GM23338 (cell line): ENCODE data around the gene OR5H14. TPM values are rescaled to one million over a fixed set of nuclear protein-coding genes. Genes with fewer than 3 reads are reported as not detected.

Experiments
- ATAC-seq: fragments of 200-7000 bp; cut with Tn5 transposase; 3 replicates; pipeline ENCODE4 v1.9.1; 2020
- DNase-seq: peaks from one replicate; pipeline ENCODE4 v3.0.0-alpha.2; 2015; ENCODE audit warnings: low spot score
- H2AFZ ChIP-seq: fragments of 200-600 bp; sonication (generic); 2 replicates; pipeline ENCODE4 v1.8.0; 2016; ENCODE audit warnings: antibody characterized with exemption, mild to moderate bottlenecking, moderate library complexity
- H3F3A ChIP-seq: fragments of 200-600 bp; sonication (generic); replicated peaks from 2 replicates; pipeline ENCODE4 v1.8.0; 2017; ENCODE audit warnings: antibody characterized with exemption, mixed run types, low read depth
- H3K27ac ChIP-seq: fragments of 200-600 bp; sonication (generic); 2 replicates; pipeline ENCODE4 v1.6.1; 2016; ENCODE audit warnings: low read depth
- H3K27me3 ChIP-seq: fragments of 200-600 bp; sonication (generic); 2 replicates; pipeline ENCODE4 v1.8.0; 2016; ENCODE audit warnings: mild to moderate bottlenecking, mixed run types, moderate library complexity; ENCODE audit not compliant: insufficient read depth
- H3K36me3 ChIP-seq: fragments of 200-600 bp; sonication (generic); 2 replicates; pipeline ENCODE4 v1.8.0; 2016; ENCODE audit warnings: mild to moderate bottlenecking; ENCODE audit not compliant: insufficient read depth
- H3K4me1 ChIP-seq: fragments of 200-600 bp; sonication (generic); 2 replicates; pipeline ENCODE4 v1.8.0; 2016; ENCODE audit warnings: mild to moderate bottlenecking, moderate library complexity; ENCODE audit not compliant: insufficient read depth
- H3K4me2 ChIP-seq: fragments of 200-600 bp; sonication (generic); 2 replicates; pipeline ENCODE4 v1.7.1; 2017; ENCODE audit warnings: mixed run types
- H3K4me3 ChIP-seq: fragments of 200-600 bp; sonication (generic); 2 replicates; pipeline ENCODE4 v1.6.1; 2016; ENCODE audit warnings: mixed run types
- H3K79me2 ChIP-seq: fragments of 200-600 bp; sonication (generic); replicated peaks from 2 replicates; pipeline ENCODE4 v1.8.0; 2017; ENCODE audit warnings: mild to moderate bottlenecking; ENCODE audit not compliant: insufficient read depth
- H3K9me2 ChIP-seq: fragments of 200-600 bp; sonication (generic); 2 replicates; pipeline ENCODE4 v1.8.0; 2017; ENCODE audit not compliant: insufficient read depth
- H4K20me1 ChIP-seq: fragments of 200-600 bp; sonication (generic); replicated peaks from 2 replicates; pipeline ENCODE4 v1.8.0; 2017; ENCODE audit warnings: mild to moderate bottlenecking; ENCODE audit not compliant: insufficient read depth
- H3K27ac Mint-ChIP-seq: 2 replicates; pipeline ENCODE4 v1.8.0; 2020; ENCODE audit warnings: inconsistent platforms, mild to moderate bottlenecking, moderate library complexity, mixed read lengths
- H3K27me3 Mint-ChIP-seq: 3 replicates; pipeline ENCODE4 v1.8.0; 2022; ENCODE audit warnings: low read depth, mild to moderate bottlenecking, moderate library complexity, mixed read lengths, inconsistent platforms; ENCODE audit not compliant: insufficient read depth, poor library complexity
- H3K36me3 Mint-ChIP-seq: 3 replicates; pipeline ENCODE4 v1.8.0; 2021; ENCODE audit warnings: low read depth, mild to moderate bottlenecking, inconsistent platforms, moderate library complexity, mixed read lengths
- H3K4me1 Mint-ChIP-seq: 3 replicates; pipeline ENCODE4 v1.8.0; 2020; ENCODE audit warnings: mild to moderate bottlenecking, inconsistent platforms, mixed read lengths
- H3K4me3 Mint-ChIP-seq: 3 replicates; pipeline ENCODE4 v1.8.0; 2021; ENCODE audit warnings: moderate library complexity, mild to moderate bottlenecking, inconsistent platforms, mixed read lengths
- H3K9me3 Mint-ChIP-seq: 3 replicates; pipeline ENCODE4 v1.8.0; 2020; ENCODE audit warnings: moderate library complexity, mild to moderate bottlenecking, inconsistent platforms, mixed read lengths
- CREB1 ChIP-seq: fragments of 250-450 bp; sonication (Bioruptor Pico); IDR thresholded peaks from 2 replicates; pipeline ENCODE4 v1.5.0; 2020; ENCODE audit warnings: low read depth, mild to moderate bottlenecking, moderate library complexity
- EZH2phosphoT487 ChIP-seq: fragments of 200-600 bp; sonication (generic); IDR thresholded peaks from one replicate; pipeline ENCODE4 v1.8.1; 2018; ENCODE audit warnings: antibody characterized with exemption; ENCODE audit not compliant: unreplicated experiment
- JUNB ChIP-seq: IDR thresholded peaks from one replicate; pipeline ENCODE4 v1.6.1; 2016; ENCODE audit warnings: antibody characterized with exemption; ENCODE audit not compliant: unreplicated experiment
- POLR2AphosphoS5 ChIP-seq: IDR thresholded peaks from 2 replicates; pipeline ENCODE4 v1.6.1; 2016; ENCODE audit warnings: antibody characterized with exemption, low read depth
- STAT1 ChIP-seq: IDR thresholded peaks from one replicate; pipeline ENCODE4 v1.6.1; 2016; ENCODE audit warnings: antibody characterized with exemption; ENCODE audit not compliant: unreplicated experiment
- ZNF114 ChIP-seq: fragments of 250-450 bp; sonication (Bioruptor Pico); IDR thresholded peaks from 2 replicates; pipeline ENCODE4 v1.5.0; 2020; ENCODE audit warnings: mild to moderate bottlenecking, moderate library complexity
- ZNF331 ChIP-seq: fragments of 250-450 bp; sonication (Bioruptor Pico); IDR thresholded peaks from 2 replicates; pipeline ENCODE4 v1.5.0; 2020; ENCODE audit warnings: low read depth, mild to moderate bottlenecking, moderate library complexity
- polyA plus RNA-seq: library from polyadenylated mRNA; unstranded; fragments of >200 nt; fragmentation: Nextera tagmentation; extraction: Ambion mirVana; gene quantifications from 2 replicates; pipeline ENCODE4 v1.2.1, GENCODE V29; 2016
- total RNA-seq: library from RNA; depleted of rRNA; stranded (reverse); fragments of >200 nt; shearing (Covaris generic); gene quantifications from 2 replicates; pipeline ENCODE4 v1.2.3, GENCODE V29; 2014
- TF ChIP-seq, protein P1 (sequence below): fragments of 250-450 bp; sonication (Bioruptor Pico); IDR thresholded peaks from 2 replicates; pipeline ENCODE4 v1.5.0; 2020; ENCODE audit warnings: mild to moderate bottlenecking, moderate library complexity
- TF ChIP-seq, protein P2 (sequence below): IDR thresholded peaks from 2 replicates; pipeline ENCODE4 v1.6.1; 2016; ENCODE audit warnings: antibody characterized with exemption
- TF ChIP-seq, protein P3 (sequence below), 2 experiments: fragments of 200-600 bp in 1 of 2; sonication (generic) in 1 of 2; conservative IDR thresholded peaks; 2 replicates each; pipeline versions ENCODE4 v1.5.1 to v1.6.1; 2016 to 2017; ENCODE audit warnings: antibody characterized with exemption in 2 of 2, low read depth in 2 of 2, mild to moderate bottlenecking in 2 of 2, moderate library complexity in 1 of 2

The OR5H14 gene
- total and polyA plus RNA-seq, 2 experiments from 2014 or later, result 0.05 TPM; not detected in 1

DNA sequence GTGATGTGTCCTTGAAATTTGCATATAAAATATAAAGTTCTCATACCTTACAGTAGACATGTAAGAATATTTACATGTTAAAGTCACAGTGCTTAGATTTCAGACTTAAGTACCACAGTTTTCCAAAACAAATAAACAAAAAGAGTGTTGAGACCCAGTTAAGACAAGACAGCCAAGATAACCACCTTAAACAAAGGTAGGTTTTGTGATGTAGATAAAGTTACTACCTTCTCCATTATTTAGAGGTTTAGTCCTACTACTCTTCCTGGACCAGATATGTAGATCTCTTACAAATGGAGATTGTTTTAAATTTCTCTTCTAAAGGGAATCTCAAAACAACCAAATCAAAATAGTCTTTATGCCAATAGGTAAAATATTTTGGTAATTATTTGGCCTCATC is 34.9 kb downstream of the OR5H14 start (continued):
- TF ChIP-seq, protein P1, sequence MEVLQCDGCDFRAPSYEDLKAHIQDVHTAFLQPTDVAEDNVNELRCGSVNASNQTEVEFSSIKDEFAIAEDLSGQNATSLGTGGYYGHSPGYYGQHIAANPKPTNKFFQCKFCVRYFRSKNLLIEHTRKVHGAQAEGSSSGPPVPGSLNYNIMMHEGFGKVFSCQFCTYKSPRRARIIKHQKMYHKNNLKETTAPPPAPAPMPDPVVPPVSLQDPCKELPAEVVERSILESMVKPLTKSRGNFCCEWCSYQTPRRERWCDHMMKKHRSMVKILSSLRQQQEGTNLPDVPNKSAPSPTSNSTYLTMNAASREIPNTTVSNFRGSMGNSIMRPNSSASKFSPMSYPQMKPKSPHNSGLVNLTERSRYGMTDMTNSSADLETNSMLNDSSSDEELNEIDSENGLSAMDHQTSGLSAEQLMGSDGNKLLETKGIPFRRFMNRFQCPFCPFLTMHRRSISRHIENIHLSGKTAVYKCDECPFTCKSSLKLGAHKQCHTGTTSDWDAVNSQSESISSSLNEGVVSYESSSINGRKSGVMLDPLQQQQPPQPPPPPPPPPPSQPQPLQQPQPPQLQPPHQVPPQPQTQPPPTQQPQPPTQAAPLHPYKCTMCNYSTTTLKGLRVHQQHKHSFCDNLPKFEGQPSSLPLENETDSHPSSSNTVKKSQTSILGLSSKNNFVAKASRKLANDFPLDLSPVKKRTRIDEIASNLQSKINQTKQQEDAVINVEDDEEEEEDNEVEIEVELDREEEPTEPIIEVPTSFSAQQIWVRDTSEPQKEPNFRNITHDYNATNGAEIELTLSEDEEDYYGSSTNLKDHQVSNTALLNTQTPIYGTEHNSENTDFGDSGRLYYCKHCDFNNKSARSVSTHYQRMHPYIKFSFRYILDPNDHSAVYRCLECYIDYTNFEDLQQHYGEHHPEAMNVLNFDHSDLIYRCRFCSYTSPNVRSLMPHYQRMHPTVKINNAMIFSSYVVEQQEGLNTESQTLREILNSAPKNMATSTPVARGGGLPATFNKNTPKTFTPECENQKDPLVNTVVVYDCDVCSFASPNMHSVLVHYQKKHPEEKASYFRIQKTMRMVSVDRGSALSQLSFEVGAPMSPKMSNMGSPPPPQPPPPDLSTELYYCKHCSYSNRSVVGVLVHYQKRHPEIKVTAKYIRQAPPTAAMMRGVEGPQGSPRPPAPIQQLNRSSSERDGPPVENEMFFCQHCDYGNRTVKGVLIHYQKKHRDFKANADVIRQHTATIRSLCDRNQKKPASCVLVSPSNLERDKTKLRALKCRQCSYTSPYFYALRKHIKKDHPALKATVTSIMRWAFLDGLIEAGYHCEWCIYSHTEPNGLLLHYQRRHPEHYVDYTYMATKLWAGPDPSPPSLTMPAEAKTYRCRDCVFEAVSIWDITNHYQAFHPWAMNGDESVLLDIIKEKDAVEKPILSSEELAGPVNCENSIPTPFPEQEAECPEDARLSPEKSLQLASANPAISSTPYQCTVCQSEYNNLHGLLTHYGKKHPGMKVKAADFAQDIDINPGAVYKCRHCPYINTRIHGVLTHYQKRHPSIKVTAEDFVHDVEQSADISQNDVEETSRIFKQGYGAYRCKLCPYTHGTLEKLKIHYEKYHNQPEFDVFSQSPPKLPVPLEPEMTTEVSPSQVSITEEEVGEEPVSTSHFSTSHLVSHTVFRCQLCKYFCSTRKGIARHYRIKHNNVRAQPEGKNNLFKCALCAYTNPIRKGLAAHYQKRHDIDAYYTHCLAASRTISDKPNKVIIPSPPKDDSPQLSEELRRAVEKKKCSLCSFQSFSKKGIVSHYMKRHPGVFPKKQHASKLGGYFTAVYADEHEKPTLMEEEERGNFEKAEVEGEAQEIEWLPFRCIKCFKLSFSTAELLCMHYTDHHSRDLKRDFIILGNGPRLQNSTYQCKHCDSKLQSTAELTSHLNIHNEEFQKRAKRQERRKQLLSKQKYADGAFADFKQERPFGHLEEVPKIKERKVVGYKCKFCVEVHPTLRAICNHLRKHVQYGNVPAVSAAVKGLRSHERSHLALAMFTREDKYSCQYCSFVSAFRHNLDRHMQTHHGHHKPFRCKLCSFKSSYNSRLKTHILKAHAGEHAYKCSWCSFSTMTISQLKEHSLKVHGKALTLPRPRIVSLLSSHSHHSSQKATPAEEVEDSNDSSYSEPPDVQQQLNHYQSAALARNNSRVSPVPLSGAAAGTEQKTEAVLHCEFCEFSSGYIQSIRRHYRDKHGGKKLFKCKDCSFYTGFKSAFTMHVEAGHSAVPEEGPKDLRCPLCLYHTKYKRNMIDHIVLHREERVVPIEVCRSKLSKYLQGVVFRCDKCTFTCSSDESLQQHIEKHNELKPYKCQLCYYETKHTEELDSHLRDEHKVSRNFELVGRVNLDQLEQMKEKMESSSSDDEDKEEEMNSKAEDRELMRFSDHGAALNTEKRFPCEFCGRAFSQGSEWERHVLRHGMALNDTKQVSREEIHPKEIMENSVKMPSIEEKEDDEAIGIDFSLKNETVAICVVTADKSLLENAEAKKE, result 0 out of 2 replicates have a peak, but pooled peaks have one; percentile 31

DNA sequence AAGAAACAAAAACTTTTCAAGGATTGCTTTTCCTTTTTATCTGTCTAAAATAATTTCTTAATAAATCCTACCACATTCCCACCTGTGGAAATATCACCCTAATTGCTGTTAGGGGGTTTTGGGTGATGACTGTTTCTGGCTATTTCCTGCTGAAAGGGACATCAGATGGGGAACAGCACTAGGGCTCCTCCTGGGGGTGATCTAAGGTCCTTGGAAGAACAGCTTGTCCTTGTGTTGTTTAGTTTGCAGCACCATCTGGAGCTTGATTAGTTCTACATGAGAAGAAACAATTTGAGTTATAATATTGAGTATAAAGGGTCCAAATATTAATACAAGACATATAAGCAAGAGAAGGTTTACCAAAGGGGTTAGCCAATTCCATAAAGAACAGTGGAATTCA is 37.9 kb downstream of the OR5H14 start:
- no peaks in the 10 kb centered on the region for H3F3A ChIP-seq
- H3K4me2 ChIP-seq, result no peak overlapping the region
- H4K20me1 ChIP-seq, result no peaks in the 10 kb centered on the region
- no peak overlapping the region for H3K27ac ChIP-seq
- no peak overlapping the region for H2AFZ ChIP-seq
- no peaks in the 10 kb centered on the region for H3K36me3 ChIP-seq
- H3K4me3 ChIP-seq, result no peak overlapping the region
- Mint-ChIP-seq H3K27me3 (peaks cover 3% of the 10 kb centered on the region), H3K4me3 (no peak overlapping the region), H3K4me1 (peaks cover 31% of the 10 kb centered on the region; the same call in 2 of the 3 replicates), H3K36me3 (no peaks in the 10 kb centered on the region; the same call in 2 of the 3 replicates), H3K27ac (no peak overlapping the region; the same call in 1 of the 2 replicates), H3K9me3 (no peaks in the 10 kb centered on the region; the same call in 1 of the 3 replicates)
- peak; percentile 73 for ATAC-seq
- no peaks in the 10 kb centered on the region for H3K79me2 ChIP-seq
- H3K27me3 ChIP-seq, result no peaks in the 10 kb centered on the region
- DNase-seq, result peak; percentile 68
- no peaks in the 10 kb centered on the region for H3K9me2 ChIP-seq
- H3K4me1 ChIP-seq, result peaks cover 34% of the 10 kb centered on the region
- TF ChIP-seq, protein P2, sequence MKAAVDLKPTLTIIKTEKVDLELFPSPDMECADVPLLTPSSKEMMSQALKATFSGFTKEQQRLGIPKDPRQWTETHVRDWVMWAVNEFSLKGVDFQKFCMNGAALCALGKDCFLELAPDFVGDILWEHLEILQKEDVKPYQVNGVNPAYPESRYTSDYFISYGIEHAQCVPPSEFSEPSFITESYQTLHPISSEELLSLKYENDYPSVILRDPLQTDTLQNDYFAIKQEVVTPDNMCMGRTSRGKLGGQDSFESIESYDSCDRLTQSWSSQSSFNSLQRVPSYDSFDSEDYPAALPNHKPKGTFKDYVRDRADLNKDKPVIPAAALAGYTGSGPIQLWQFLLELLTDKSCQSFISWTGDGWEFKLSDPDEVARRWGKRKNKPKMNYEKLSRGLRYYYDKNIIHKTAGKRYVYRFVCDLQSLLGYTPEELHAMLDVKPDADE, result no peak
- TF ChIP-seq ZNF114 (no peak), STAT1 (no peak), POLR2AphosphoS5 (no peak), EZH2phosphoT487 (no peak), JUNB (no peak), ZNF331 (CRISPR knock-in tag) (no peak), CREB1 (no peak)
- TF ChIP-seq, protein P3, sequence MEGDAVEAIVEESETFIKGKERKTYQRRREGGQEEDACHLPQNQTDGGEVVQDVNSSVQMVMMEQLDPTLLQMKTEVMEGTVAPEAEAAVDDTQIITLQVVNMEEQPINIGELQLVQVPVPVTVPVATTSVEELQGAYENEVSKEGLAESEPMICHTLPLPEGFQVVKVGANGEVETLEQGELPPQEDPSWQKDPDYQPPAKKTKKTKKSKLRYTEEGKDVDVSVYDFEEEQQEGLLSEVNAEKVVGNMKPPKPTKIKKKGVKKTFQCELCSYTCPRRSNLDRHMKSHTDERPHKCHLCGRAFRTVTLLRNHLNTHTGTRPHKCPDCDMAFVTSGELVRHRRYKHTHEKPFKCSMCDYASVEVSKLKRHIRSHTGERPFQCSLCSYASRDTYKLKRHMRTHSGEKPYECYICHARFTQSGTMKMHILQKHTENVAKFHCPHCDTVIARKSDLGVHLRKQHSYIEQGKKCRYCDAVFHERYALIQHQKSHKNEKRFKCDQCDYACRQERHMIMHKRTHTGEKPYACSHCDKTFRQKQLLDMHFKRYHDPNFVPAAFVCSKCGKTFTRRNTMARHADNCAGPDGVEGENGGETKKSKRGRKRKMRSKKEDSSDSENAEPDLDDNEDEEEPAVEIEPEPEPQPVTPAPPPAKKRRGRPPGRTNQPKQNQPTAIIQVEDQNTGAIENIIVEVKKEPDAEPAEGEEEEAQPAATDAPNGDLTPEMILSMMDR (conservative IDR thresholded peaks at IDR 0.05; ENCODE audit: low read depth in 2 of 2), result peak; percentile 69 to 82
